Heart left ventricle (tissue), 16 donors: ENCODE data around the gene RNF150. TPM values are rescaled to one million over a fixed set of nuclear protein-coding genes. Genes with fewer than 3 reads are reported as not detected.

ENCODE experiments used
- ATAC-seq, 4 donors: fragments of 200-7000 bp; cut with Tn5 transposase; one replicate each; pipeline ENCODE4 v1.9.1; 2020 to 2022; ENCODE audit warnings: moderate library complexity in 4 of 4, mild to moderate bottlenecking in 3 of 4, moderate number of reproducible peaks in 1 of 4
- DNase-seq, 5 donors: peaks; one replicate each; pipeline ENCODE4 v3.0.0-alpha.2; 2020
- H3K27ac ChIP-seq, 12 donors: fragments of 200-600 bp; sonication (generic) in 4 of 12; one replicate each; pipeline versions ENCODE4 v1.5.0 to v1.8.0; 2016 to 2022; ENCODE audit warnings: mild to moderate bottlenecking in 2 of 12
- H3K27me3 ChIP-seq, 9 donors: fragments of 200-600 bp; sonication (generic) in 2 of 9; one replicate each; pipeline versions ENCODE4 v1.5.1 to v1.8.0; 2016 to 2022; ENCODE audit warnings: mild to moderate bottlenecking in 3 of 9
- H3K36me3 ChIP-seq, 9 donors: fragments of 200-600 bp; sonication (generic) in 2 of 9; one replicate each; pipeline versions ENCODE4 v1.5.0 to v1.8.0; 2018 to 2022; ENCODE audit warnings: mild to moderate bottlenecking in 2 of 9
- H3K4me1 ChIP-seq, 12 donors: fragments of 200-600 bp; sonication (generic) in 4 of 12; one replicate each; pipeline versions ENCODE4 v1.5.0 to v1.8.0; 2016 to 2022; ENCODE audit warnings: mild to moderate bottlenecking in 3 of 12
- H3K4me3 ChIP-seq, 12 donors: fragments of 200-600 bp; sonication (generic) in 4 of 12; one replicate each; pipeline versions ENCODE4 v1.5.0 to v1.8.0; 2017 to 2022; ENCODE audit warnings: mild to moderate bottlenecking in 9 of 12, moderate library complexity in 4 of 12
- H3K9me3 ChIP-seq, 12 donors: fragments of 200-600 bp; sonication (generic) in 4 of 12; one replicate each; pipeline versions ENCODE4 v1.5.0 to v1.8.0; 2016 to 2022; ENCODE audit warnings: mild to moderate bottlenecking in 1 of 12
- CTCF ChIP-seq, 12 donors: fragments of 200-600 bp; sonication (generic) in 4 of 12; IDR thresholded peaks; one replicate each; pipeline versions ENCODE4 v1.5.0 to v1.8.0; 2018 to 2022; ENCODE audit warnings: antibody characterized with exemption in 12 of 12, mild to moderate bottlenecking in 5 of 12
- POLR2A ChIP-seq, 2 donors: fragments of 450-650 bp; IDR thresholded peaks; one replicate each; pipeline ENCODE4 v1.6.1; 2017; ENCODE audit warnings: antibody characterized with exemption in 2 of 2, mild to moderate bottlenecking in 2 of 2, moderate library complexity in 2 of 2
- WGBS, 4 donors: extraction: QIAGEN DNeasy Blood & Tissue Kit in 2 of 4; methylation state at CpG; one replicate each; pipeline versions ENCODE4 v1.1.5 to v1.1.7; 2013 to 2018; 5-methylcytosine and 5-hydroxymethylcytosine counted together
- intact Hi-C, 10 donors: fragments of 100-400 bp; cut with DNase I; formaldehyde crosslinking; loops; one replicate each; pipeline versions ENCODE4 v1.11.1 to v1.14.2; 2022
- polyA plus RNA-seq, 2 donors: library from polyadenylated mRNA; stranded (reverse); fragments of 200-250 nt; gene quantifications; one replicate each; pipeline ENCODE4 v1.2.3, GENCODE V29; 2013
- total RNA-seq, 9 donors: library from RNA; depleted of rRNA in 2 of 9; stranded (reverse); fragments of >200 nt in 2 of 9; fragmentation: NEBNext Ultra II Directional in 3 of 9; extraction: Animal tissue kit (Norgen Biotek cat#: 25700) in 3 of 9; gene quantifications; one replicate each; pipeline versions ENCODE4 v1.1.0 to v1.2.4, GENCODE V29; 2016 to 2023
- donor health status: ischemic (EF 13 %, LVEDD 7.1; RV severe dilation, severe dysfunction).
- donor health status: healthy with polysubstance abuse.
- donor health status: DM: no; HTN: yes; CAD: no.
- donor health status: DM: no; HTN: no; CAD: no.
- donor health status: ischemic (EF 25% LVEDD 6.9; RV normal size, moderate dysfunction).
- donor health status: ischemic (EF 25% LVEDD 5.7; RV mildly dilated, moderate dysfunction).
- donor health status: healthy.
- donor health status: DM: yes; HTN: yes; CAD: no.
- donor health status: ischemic (EF 35%, LVEDD 5.7; RV mildly dilated, moderate dysfunction).
- donor health status: nonischemic (EF 11% LVEDD 7.7; RV severe dilation, severe dysfunction).
- donor health status: DM: yes; HTN: yes; CAD: no.
- donor health status: PGD.
- donor health status: ischemic (EF 29% LVEDD 5.4; RV normal size, mild dysfunction).
- donor health status: nonischemic (EF 23%, LVEDD 6.1; RV moderate dilation, normal function).

Gene RNF150
- total and polyA plus RNA-seq, 11 donors: 11.9 to 146 (median 72.5) TPM

GRCh38 chr4:141006242-141006802 lies 126.9 kb downstream of the RNF150 start:
- WGBS, 4 donors: 59 to 68% (median 63%) methylated on average over 4 of the region's 4 CpGs

GRCh38 chr4:141004823-141005222 lies 128.4 kb downstream of the RNF150 start:
- intact Hi-C loops: no loop called here
- TF ChIP-seq CTCF (IDR thresholded peaks at IDR 0.05) (no peak), POLR2A (IDR thresholded peaks at IDR 0.05) (no peak)
- Histone ChIP-seq H3K9me3 (peaks cover 0 to 4% (median 0%) of the 10 kb centered on the region in 12 donors), H3K27me3 (no peaks in the 10 kb centered on the region), H3K4me3 (no peak overlapping the region), H3K36me3 (no peaks in the 10 kb centered on the region), H3K4me1 (peaks cover 0 to 46% (median 10%) of the 10 kb centered on the region in 12 donors), H3K27ac (peak overlapping the region in 4 of 12 donors; percentile 4 to 88 (median 76))
- WGBS, 4 donors: 55 to 61% (median 57%) methylated on average over 2 of the region's 2 CpGs
- DNase-seq: no peak
- no peak for ATAC-seq

More at GRCh38 chr4:141006242-141006802, 126.9 kb downstream of the RNF150 start:
- Histone ChIP-seq H3K27ac (peak overlapping the region in 8 of 12 donors; percentile 4 to 74 (median 27)), H3K9me3 (peaks cover 0 to 4% (median 0%) of the 10 kb centered on the region in 12 donors), H3K27me3 (no peaks in the 10 kb centered on the region), H3K4me3 (no peak overlapping the region), H3K36me3 (no peaks in the 10 kb centered on the region), H3K4me1 (peaks cover 0 to 41% (median 9%) of the 10 kb centered on the region in 12 donors)
- intact Hi-C loops: no loop called here
- TF ChIP-seq CTCF (IDR thresholded peaks at IDR 0.05) (no peak), POLR2A (IDR thresholded peaks at IDR 0.05) (no peak)
- peak in 2 of 4 donors; percentile 44 to 48 for ATAC-seq
- DNase-seq: no peak

- Histone ChIP-seq H3K4me3 (no peak overlapping the region), H3K27ac (peak overlapping the region; percentile 60 to 88 (median 77)), H3K4me1 (peaks cover 0 to 57% (median 18%) of the 10 kb centered on the region in 12 donors), H3K27me3 (no peaks in the 10 kb centered on the region), H3K36me3 (no peaks in the 10 kb centered on the region), H3K9me3 (no peaks in the 10 kb centered on the region)
- no peak for DNase-seq
- TF ChIP-seq POLR2A (IDR thresholded peaks at IDR 0.05) (no peak), CTCF (IDR thresholded peaks at IDR 0.05) (no peak)
- intact Hi-C loops: no loop called here
- 60 to 74% (median 64%) methylated on average over 4 of the region's 4 CpGs for WGBS, 4 donors
- ATAC-seq: no peak
These were observed 130.1 kb downstream of the RNF150 start for GRCh38 chr4:141003193-141003592.

- no peaks in the 10 kb centered on the region for H3K27me3 ChIP-seq
- intact Hi-C loops: no loop called here
- ATAC-seq (peak; percentile 82 to 89 (median 88)), DNase-seq (peak in 2 of 5 donors; percentile 40 to 50)
- H3K27ac ChIP-seq: peak overlapping the region; percentile 60 to 88 (median 77)
- peaks cover 0 to 61% (median 18%) of the 10 kb centered on the region in 12 donors for H3K4me1 ChIP-seq
- TF ChIP-seq CTCF (IDR thresholded peaks at IDR 0.05) (no peak), POLR2A (IDR thresholded peaks at IDR 0.05) (no peak)
- H3K36me3 ChIP-seq: no peaks in the 10 kb centered on the region
- no peaks in the 10 kb centered on the region for H3K9me3 ChIP-seq
- H3K4me3 ChIP-seq: peak overlapping the region in 1 of 12 donors; percentile 5
- 27 to 32% (median 29%) methylated on average over 4 of the region's 4 CpGs for WGBS, 4 donors
These were observed 130.9 kb downstream of the RNF150 start for GRCh38 chr4:141002323-141002805.
